GM12878 (cell line): ENCODE measurements around the gene DYRK1B.

Experiments
- EZH2 ChIP-seq: IDR thresholded peaks from 2 replicates; pipeline ENCODE4 v1.6.1; 2012; ENCODE audit warnings: low read depth, mild to moderate bottlenecking, control low read depth, inconsistent platforms, low read length, borderline replicate concordance; ENCODE audit not compliant: control insufficient read depth
- JUND ChIP-seq: IDR thresholded peaks from 2 replicates; pipeline ENCODE4 v1.6.1; 2012; ENCODE audit warnings: low read depth, mild to moderate bottlenecking, low read length, improper control_type of control experiment, moderate library complexity
- POLR2A ChIP-seq: IDR thresholded peaks from 2 replicates; pipeline ENCODE4 v1.6.1; 2011; ENCODE audit warnings: low read depth, mild to moderate bottlenecking, low read length
- POLR2AphosphoS5 ChIP-seq: IDR thresholded peaks from 2 replicates; pipeline ENCODE4 v1.6.1; 2011; ENCODE audit warnings: mild to moderate bottlenecking, low read length, inconsistent platforms
- RAD21 ChIP-seq: IDR thresholded peaks from 2 replicates; pipeline ENCODE4 v1.6.1; 2011; ENCODE audit warnings: mild to moderate bottlenecking, low read depth, low read length, moderate library complexity; ENCODE audit not compliant: insufficient read depth
- RFX5 ChIP-seq: IDR thresholded peaks from 2 replicates; pipeline ENCODE4 v1.6.1; 2011; ENCODE audit warnings: low read depth, low read length, improper control_type of control experiment
- SREBF1 ChIP-seq: IDR thresholded peaks from 2 replicates; pipeline ENCODE4 v1.6.1; 2012; ENCODE audit warnings: mild to moderate bottlenecking, low read length
- STAT3 ChIP-seq: IDR thresholded peaks from 2 replicates; pipeline ENCODE4 v1.6.1; 2011; ENCODE audit warnings: low read depth, low read length, improper control_type of control experiment
- ZZZ3 ChIP-seq: IDR thresholded peaks from 2 replicates; pipeline ENCODE4 v1.6.1; 2011; ENCODE audit warnings: low read depth; ENCODE audit not compliant: control insufficient read depth, insufficient read length
- TF ChIP-seq, protein P1 (sequence below), 3 experiments: IDR thresholded peaks in 2 of 3; conservative IDR thresholded peaks in 1 of 3; 2 replicates each; pipeline ENCODE4 v1.5.1; 2011; ENCODE audit warnings: low read depth in 3 of 3, low read length in 3 of 3, mild to moderate bottlenecking in 3 of 3, control low read depth in 2 of 3, moderate library complexity in 2 of 3, inconsistent platforms in 1 of 3, mixed read lengths in 1 of 3; ENCODE audit not compliant: control insufficient read depth in 2 of 3, insufficient read depth in 1 of 3; ENCODE audit errors: extremely low read depth in 1 of 3
- TF ChIP-seq, protein P2 (sequence below): fragments of 450-650 bp; IDR thresholded peaks from 2 replicates; pipeline ENCODE4 v1.6.1; 2017; ENCODE audit warnings: borderline replicate concordance

DNA sequence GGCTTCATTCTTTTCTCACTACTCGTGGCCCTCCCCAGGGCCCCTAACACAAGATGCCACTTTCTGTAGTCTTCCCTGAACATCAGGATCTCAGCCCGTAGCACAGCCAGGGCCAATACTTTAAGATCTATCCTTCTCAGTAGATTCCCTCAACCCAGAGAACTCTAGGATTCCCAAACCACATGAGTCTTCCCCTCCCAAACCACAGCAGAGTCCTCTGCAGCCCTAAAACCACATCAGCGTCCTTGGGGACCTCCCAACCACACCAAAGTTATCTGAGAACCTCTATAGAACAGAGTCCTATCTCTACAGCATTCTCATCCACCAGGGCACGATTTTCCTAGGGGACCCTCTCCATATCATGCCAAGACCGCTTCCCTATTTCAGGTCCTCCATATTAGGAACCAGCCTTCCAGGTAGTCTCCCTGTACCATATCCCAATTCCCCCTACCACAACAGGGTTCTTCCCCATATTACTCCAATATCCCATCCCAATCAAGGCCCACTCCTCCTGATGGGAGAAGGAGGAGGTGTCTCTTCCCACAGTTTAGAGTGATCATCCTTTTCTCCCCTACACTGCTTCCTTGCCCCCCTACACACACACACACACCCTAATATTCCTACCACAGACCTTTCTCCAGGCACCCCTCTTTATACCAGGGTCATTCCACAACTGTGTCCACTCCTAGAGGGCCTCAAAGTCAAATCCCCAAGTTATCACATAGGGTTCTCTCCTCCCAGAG lies 1.4 kb downstream of the DYRK1B start:
- TF ChIP-seq POLR2A, result no peak
- no peak for TF ChIP-seq POLR2AphosphoS5
- no peak for TF ChIP-seq RAD21
- no peak for TF ChIP-seq SREBF1
- no peak for TF ChIP-seq JUND
- no peak for TF ChIP-seq RFX5
- TF ChIP-seq STAT3, result no peak
- TF ChIP-seq, protein P1, sequence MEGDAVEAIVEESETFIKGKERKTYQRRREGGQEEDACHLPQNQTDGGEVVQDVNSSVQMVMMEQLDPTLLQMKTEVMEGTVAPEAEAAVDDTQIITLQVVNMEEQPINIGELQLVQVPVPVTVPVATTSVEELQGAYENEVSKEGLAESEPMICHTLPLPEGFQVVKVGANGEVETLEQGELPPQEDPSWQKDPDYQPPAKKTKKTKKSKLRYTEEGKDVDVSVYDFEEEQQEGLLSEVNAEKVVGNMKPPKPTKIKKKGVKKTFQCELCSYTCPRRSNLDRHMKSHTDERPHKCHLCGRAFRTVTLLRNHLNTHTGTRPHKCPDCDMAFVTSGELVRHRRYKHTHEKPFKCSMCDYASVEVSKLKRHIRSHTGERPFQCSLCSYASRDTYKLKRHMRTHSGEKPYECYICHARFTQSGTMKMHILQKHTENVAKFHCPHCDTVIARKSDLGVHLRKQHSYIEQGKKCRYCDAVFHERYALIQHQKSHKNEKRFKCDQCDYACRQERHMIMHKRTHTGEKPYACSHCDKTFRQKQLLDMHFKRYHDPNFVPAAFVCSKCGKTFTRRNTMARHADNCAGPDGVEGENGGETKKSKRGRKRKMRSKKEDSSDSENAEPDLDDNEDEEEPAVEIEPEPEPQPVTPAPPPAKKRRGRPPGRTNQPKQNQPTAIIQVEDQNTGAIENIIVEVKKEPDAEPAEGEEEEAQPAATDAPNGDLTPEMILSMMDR (IDR thresholded peaks at IDR 0.05 in 2 of 3, conservative IDR thresholded peaks at IDR 0.05 in 1 of 3; ENCODE audit: control insufficient read depth in 2 of 3, extremely low read depth in 1 of 3, insufficient read depth in 1 of 3, low read depth in 3 of 3, low read length in 3 of 3), result no peak
- TF ChIP-seq, protein P2, sequence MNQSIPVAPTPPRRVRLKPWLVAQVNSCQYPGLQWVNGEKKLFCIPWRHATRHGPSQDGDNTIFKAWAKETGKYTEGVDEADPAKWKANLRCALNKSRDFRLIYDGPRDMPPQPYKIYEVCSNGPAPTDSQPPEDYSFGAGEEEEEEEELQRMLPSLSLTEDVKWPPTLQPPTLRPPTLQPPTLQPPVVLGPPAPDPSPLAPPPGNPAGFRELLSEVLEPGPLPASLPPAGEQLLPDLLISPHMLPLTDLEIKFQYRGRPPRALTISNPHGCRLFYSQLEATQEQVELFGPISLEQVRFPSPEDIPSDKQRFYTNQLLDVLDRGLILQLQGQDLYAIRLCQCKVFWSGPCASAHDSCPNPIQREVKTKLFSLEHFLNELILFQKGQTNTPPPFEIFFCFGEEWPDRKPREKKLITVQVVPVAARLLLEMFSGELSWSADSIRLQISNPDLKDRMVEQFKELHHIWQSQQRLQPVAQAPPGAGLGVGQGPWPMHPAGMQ, result no peak
- TF ChIP-seq EZH2, result no peak
- TF ChIP-seq ZZZ3, result no peak
